GM12891 (cell line): ENCODE results near the gene FRA10AC1.

Experiments used
- POLR2A ChIP-seq: IDR thresholded peaks from 2 replicates; pipeline ENCODE4 v1.6.1; 2011; ENCODE audit warnings: low read depth, low read length, control low read depth
- POLR2AphosphoS5 ChIP-seq: IDR thresholded peaks from 2 replicates; pipeline ENCODE4 v1.6.1; 2011; ENCODE audit warnings: low read depth, low read length, control low read depth
- TAF1 ChIP-seq: IDR thresholded peaks from 2 replicates; pipeline ENCODE4 v1.6.1; 2011; ENCODE audit warnings: low read depth, low read length, control low read depth

- TF ChIP-seq POLR2AphosphoS5 (no peak), POLR2A (no peak), TAF1 (no peak)
These were observed 23.6 kb upstream of the FRA10AC1 start for GRCh38 chr10:93726024-93726423.
